ENCODE results near the gene COPA. TPM values are rescaled to one million over a fixed set of nuclear protein-coding genes. Genes with fewer than 3 reads are reported as not detected.

COPA gene
- polyA plus RNA-seq, 6 donors from 2014 or later, result 107 to 130 (median 119) TPM

DNA sequence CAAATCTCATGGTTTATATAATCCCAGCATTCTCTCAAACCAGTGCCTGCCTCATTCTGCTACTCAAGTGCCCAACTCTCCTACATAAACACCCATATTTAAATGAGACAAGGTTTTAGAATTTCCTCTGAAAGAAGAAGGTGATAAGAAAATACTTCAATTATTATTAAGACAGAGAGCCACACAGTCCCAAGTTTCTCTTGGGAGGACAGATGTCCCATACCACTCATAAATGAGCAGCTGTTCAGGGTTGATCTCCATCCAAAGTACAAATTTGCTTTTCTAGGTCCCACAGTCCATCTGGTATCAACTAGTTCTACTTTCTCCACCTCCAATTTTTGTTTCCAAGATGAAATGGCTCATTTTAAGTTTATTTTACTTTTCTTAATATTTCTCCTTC, 92.0 kb downstream of the COPA start:
- peak overlapping the region in 4 of 6 donors; percentile 10 to 69 (median 46) for H3K27ac Mint-ChIP-seq

DNA sequence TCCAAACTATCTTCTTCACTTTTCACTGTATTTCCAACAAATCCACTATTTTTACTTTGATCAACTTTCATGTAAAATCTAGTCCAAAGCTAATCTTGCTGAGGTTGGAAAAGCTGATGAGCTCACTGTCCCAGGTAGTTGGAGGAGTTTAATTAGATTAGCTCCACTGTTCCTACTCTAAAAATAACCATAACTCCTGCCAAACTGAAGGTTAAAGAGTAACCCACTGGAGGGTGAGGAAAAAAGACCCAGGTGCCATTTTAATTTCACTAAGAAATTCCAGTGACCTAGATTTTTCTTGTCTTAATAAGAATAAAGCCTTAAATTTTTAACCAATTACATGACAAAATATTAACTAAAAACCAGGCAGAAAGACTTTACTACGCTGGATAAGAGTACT, 96.0 kb downstream of the COPA start:
- peaks cover 3 to 19% (median 8%) of the 10 kb centered on the region in 3 donors for H3K4me1 Mint-ChIP-seq
- H3K27ac Mint-ChIP-seq, result peak overlapping the region in 1 of 6 donors; percentile 30
- H3K4me3 Mint-ChIP-seq, result no peak overlapping the region
- H3K36me3 Mint-ChIP-seq, result peaks cover 5 to 9% of the 10 kb centered on the region in 2 donors
- no peaks in the 10 kb centered on the region for H3K9me3 Mint-ChIP-seq
- DNase-seq (no peak), ATAC-seq (ENCODE audit: low read depth in 2 of 2) (no peak)
- no peaks in the 10 kb centered on the region for H3K27me3 Mint-ChIP-seq

More for the DNA sequence above, 92.0 kb downstream of the COPA start:
- DNase-seq (no peak), ATAC-seq (ENCODE audit: low read depth in 2 of 2) (no peak)
- Mint-ChIP-seq H3K9me3 (no peaks in the 10 kb centered on the region), H3K4me1 (peaks cover 3 to 6% (median 4%) of the 10 kb centered on the region in 3 donors), H3K27me3 (no peaks in the 10 kb centered on the region), H3K4me3 (no peak overlapping the region), H3K36me3 (peaks cover 0 to 7% of the 10 kb centered on the region in 2 donors)

DNA sequence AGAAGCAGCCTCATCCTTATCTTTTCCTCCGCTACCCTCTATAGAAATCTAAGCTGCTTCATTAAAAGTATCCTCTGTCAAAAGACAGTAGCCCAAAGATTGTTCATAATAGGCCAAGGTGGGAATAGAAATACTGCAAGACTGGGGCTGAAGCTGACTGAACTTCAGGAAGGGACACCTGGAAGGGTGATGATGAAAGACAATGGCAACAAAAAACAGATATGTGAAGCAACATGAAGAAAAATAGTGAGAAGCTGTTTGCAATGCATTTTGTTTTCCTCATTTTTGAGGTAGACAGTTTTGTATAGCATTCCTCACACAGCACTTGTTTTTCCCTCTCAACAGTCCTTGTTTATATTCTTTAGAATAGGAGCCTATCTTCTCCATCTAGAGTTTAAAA, 97.6 kb downstream of the COPA start:
- no peak overlapping the region for H3K4me3 Mint-ChIP-seq
- H3K27me3 Mint-ChIP-seq, result no peaks in the 10 kb centered on the region
- H3K9me3 Mint-ChIP-seq, result no peaks in the 10 kb centered on the region
- peak overlapping the region in 2 of 6 donors; percentile 3 to 44 for H3K27ac Mint-ChIP-seq
- DNase-seq, result no peak
- no peak for ATAC-seq (ENCODE audit: low read depth in 2 of 2)
- peaks cover 9 to 12% of the 10 kb centered on the region in 2 donors for H3K36me3 Mint-ChIP-seq
- peaks cover 3 to 14% (median 6%) of the 10 kb centered on the region in 3 donors for H3K4me1 Mint-ChIP-seq

DNA sequence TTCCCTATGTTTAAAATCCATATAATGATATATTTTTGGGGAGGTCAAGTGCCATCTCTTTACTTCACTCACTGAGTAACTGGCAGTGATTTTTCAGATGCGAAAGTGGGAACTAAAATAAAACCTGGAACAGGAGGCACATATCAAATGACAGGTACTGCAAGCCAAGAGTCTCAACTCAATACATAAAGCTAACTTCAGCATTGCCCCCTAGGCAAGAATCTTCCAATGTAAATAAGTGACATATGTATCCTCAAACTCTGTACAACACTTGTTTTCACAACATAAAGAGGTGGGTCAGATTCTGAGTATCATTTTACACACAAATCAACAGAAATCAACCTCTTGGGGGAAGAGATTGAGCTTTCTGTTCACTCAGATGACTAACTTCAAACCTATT, 98.8 kb downstream of the COPA start:
- Mint-ChIP-seq H3K27ac (no peak overlapping the region), H3K36me3 (peaks cover 20% of the 10 kb centered on the region in 2 donors), H3K9me3 (no peaks in the 10 kb centered on the region), H3K4me3 (no peak overlapping the region), H3K27me3 (no peaks in the 10 kb centered on the region), H3K4me1 (peaks cover 3 to 18% (median 6%) of the 10 kb centered on the region in 3 donors)
- ATAC-seq (ENCODE audit: low read depth in 2 of 2) (no peak), DNase-seq (no peak)

DNA sequence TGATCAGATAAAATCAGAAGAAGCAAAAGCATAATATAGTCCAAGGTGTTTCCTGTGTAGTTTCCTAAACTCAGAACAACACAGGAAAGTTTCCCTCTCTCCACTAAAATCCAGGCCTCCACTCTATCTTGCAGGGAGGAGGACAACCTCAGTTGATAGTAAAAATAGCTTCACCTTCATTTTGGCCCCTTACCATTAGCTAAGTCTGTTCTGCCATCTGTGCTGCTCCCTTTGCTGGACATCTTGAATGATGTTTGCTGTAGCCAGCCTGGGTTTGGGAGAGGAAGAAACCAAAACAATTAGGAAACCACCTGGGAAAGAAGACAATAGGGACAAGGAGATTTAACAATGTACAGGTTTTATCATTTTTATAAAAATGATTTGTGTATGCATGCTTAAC, 99.3 kb downstream of the COPA start:
- H3K27me3 Mint-ChIP-seq, result no peaks in the 10 kb centered on the region
- H3K36me3 Mint-ChIP-seq, result peaks cover 20 to 21% of the 10 kb centered on the region in 2 donors
- peak overlapping the region in 1 of 6 donors; percentile 66 for H3K27ac Mint-ChIP-seq
- no peak overlapping the region for H3K4me3 Mint-ChIP-seq
- DNase-seq, result no peak
- peaks cover 3 to 18% (median 6%) of the 10 kb centered on the region in 3 donors for H3K4me1 Mint-ChIP-seq
- no peak for ATAC-seq (ENCODE audit: low read depth in 2 of 2)
- no peaks in the 10 kb centered on the region for H3K9me3 Mint-ChIP-seq

DNA sequence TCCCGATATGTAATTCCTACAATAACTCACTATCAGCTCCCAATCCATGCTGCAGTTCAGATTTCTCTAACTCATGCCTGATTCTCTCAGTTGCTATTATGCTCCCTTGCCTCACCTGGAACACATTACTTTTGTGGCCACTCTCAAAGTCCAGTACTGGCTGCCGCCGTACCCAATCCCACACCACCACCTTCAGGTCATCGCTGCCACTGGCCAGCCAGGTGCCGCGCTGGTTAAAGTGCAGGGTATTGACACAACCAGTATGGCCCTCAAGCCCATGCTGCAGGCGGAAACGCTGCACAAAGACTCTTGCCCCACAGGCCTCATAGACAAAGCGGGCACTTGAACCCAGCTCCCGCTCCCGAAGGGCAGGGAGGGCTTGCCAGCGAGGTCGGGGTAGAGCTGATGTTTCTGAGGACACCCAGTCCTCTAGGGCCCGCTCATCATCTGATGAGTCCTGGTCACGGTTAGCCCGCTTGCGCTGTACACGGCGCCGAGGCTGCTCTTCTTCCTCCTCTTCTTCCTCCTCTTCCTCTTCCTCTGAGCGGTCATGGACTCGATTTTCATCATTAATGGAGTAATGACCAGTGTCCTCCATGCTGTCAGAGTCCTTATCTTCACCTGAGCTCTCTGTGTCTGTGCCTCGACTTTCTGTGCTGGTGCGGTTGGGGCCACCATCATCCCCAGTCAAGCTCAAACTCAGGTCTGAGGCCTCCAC, 103.3 kb downstream of the COPA start:
- no peak for DNase-seq

More for the DNA sequence above, 103.3 kb downstream of the COPA start:
- Mint-ChIP-seq H3K4me3 (no peak overlapping the region), H3K27ac (peak overlapping the region in 4 of 6 donors; percentile 15 to 94 (median 29)), H3K4me1 (peaks cover 12 to 18% (median 16%) of the 10 kb centered on the region in 3 donors), H3K36me3 (peaks cover 20 to 30% of the 10 kb centered on the region in 2 donors), H3K9me3 (no peaks in the 10 kb centered on the region), H3K27me3 (no peaks in the 10 kb centered on the region)
- ATAC-seq (ENCODE audit: low read depth in 2 of 2), result no peak

Other genes with a start within 250 kb of the COPA start
- gene IGSF8, start 244.6 kb downstream of the COPA start, polyA plus RNA-seq (ENCODE audit: low read depth in 6 of 6), result 10 to 100 TPM; 33.6 to 53.1 (median 47.7) TPM
- gene ATP1A2, start 227.5 kb downstream of the COPA start, polyA plus RNA-seq (ENCODE audit: low read depth in 6 of 6), result not detected
- gene ATP1A4, start 191.6 kb downstream of the COPA start, polyA plus RNA-seq (ENCODE audit: low read depth in 6 of 6), result not detected
- gene CASQ1, start 152.7 kb downstream of the COPA start, polyA plus RNA-seq (ENCODE audit: low read depth in 6 of 6), result not detected
- 10 to 100 TPM; 11.2 to 21.6 (median 14.4) TPM for gene PEA15, start 137.9 kb downstream of the COPA start, polyA plus RNA-seq (ENCODE audit: low read depth in 6 of 6)
- 10 to 100 TPM; 39.1 to 61.5 (median 54.3) TPM for gene DCAF8, start 80.7 kb downstream of the COPA start, polyA plus RNA-seq (ENCODE audit: low read depth in 6 of 6)
- gene PEX19, start 58.1 kb downstream of the COPA start, polyA plus RNA-seq (ENCODE audit: low read depth in 6 of 6), result 100 to 1,000 TPM in 1 of 6 donors, 10 to 100 TPM in 5; 49.2 to 108 (median 57.9) TPM
- 100 to 1,000 TPM in 1 of 6 donors, 10 to 100 TPM in 5; 81.1 to 182 (median 89.3) TPM for gene NCSTN, start 133 bp upstream of the COPA start, polyA plus RNA-seq (ENCODE audit: low read depth in 6 of 6)
- gene NHLH1, start 23.8 kb upstream of the COPA start, polyA plus RNA-seq (ENCODE audit: low read depth in 6 of 6), result not detected
- gene VANGL2, start 57.3 kb upstream of the COPA start, polyA plus RNA-seq (ENCODE audit: low read depth in 6 of 6), result under 1 TPM in 5 of 6 donors, not detected in 1; 0.05 to 0.19 (median 0.08) TPM
- gene SLAMF6, start 180.0 kb upstream of the COPA start, polyA plus RNA-seq (ENCODE audit: low read depth in 6 of 6), result 100 to 1,000 TPM; 164 to 256 (median 194) TPM
- gene CD84, start 236.2 kb upstream of the COPA start, polyA plus RNA-seq (ENCODE audit: low read depth in 6 of 6), result 10 to 100 TPM in 5 of 6 donors, 1 to 10 TPM in 1; 8.5 to 20.6 (median 13.1) TPM

Measured in naive B cell (primary cell).